ENCODE results near the gene PRKAG2. TPM values are rescaled to one million over a fixed set of nuclear protein-coding genes. Genes with fewer than 3 reads are reported as not detected.
"Not testable (repeated sequence)": the region's sequence is repeated elsewhere in the genome, so short reads cannot be mapped to it uniquely, and the experiment has no call there.

Gene PRKAG2
- total RNA-seq, 4 donors from 2014 or later, result 7.5 to 14.3 (median 12.2) TPM

GRCh38 chr7:151586531-151587260 lies 290.2 kb downstream of the PRKAG2 start:
- no peak for TF ChIP-seq POLR2A (IDR thresholded peaks at IDR 0.05)
- H3K4me3 ChIP-seq (ENCODE audit: low read depth, poor library complexity, severe bottlenecking), result no peak overlapping the region
- intact Hi-C loops (cut with DNase I; ENCODE audit: low total_unique reads), result no loop called here
- no peak for DNase-seq (ENCODE audit: low spot score in 2 of 2)
- 47 to 76% methylated on average over 14 of the region's 14 CpGs for whole genome bisulfite sequencing, 2 donors

- H3K4me3 ChIP-seq (ENCODE audit: low read depth, poor library complexity, severe bottlenecking), result no peak overlapping the region
- WGBS, 2 donors, result 51 to 56% methylated on average over 18 of the region's 18 CpGs
- TF ChIP-seq CTCF (IDR thresholded peaks at IDR 0.05) (no peak), POLR2A (IDR thresholded peaks at IDR 0.05) (no peak)
- DNase-seq (ENCODE audit: low spot score in 2 of 2), result no peak
- intact Hi-C loops (cut with DNase I; ENCODE audit: low total_unique reads), result no loop called here
Measured at GRCh38 chr7:151585744-151586393, 291.0 kb downstream of the PRKAG2 start.

- no peak overlapping the region for H3K4me3 ChIP-seq (ENCODE audit: low read depth, poor library complexity, severe bottlenecking)
- intact Hi-C loops (cut with DNase I; ENCODE audit: low total_unique reads), result no loop called here
- 86 to 94% methylated on average over 8 of the region's 8 CpGs for WGBS, 2 donors
- no peak for TF ChIP-seq CTCF (IDR thresholded peaks at IDR 0.05)
- TF ChIP-seq POLR2A (IDR thresholded peaks at IDR 0.05), result no peak
- DNase-seq (ENCODE audit: low spot score in 2 of 2), result no peak
Measured at GRCh38 chr7:151581741-151582140, 295.2 kb downstream of the PRKAG2 start.

GRCh38 chr7:151579644-151580043 lies 297.3 kb downstream of the PRKAG2 start:
- no peak for TF ChIP-seq POLR2A (IDR thresholded peaks at IDR 0.05)
- TF ChIP-seq CTCF (IDR thresholded peaks at IDR 0.05), result no peak
- H3K4me3 ChIP-seq (ENCODE audit: low read depth, poor library complexity, severe bottlenecking), result no peak overlapping the region
- intact Hi-C loops (cut with DNase I; ENCODE audit: low total_unique reads), result no loop called here
- DNase-seq (ENCODE audit: low spot score in 2 of 2), result no peak
- WGBS, 2 donors, result 91 to 93% methylated on average over 2 of the region's 2 CpGs

- WGBS, 2 donors, result 91 to 92% methylated on average over 7 of the region's 7 CpGs
- intact Hi-C loops (cut with DNase I; ENCODE audit: low total_unique reads), result no loop called here
- H3K4me3 ChIP-seq (ENCODE audit: low read depth, poor library complexity, severe bottlenecking), result no peak overlapping the region
- peak in 1 of 2 donors; percentile 59 for DNase-seq (ENCODE audit: low spot score in 2 of 2)
- no peak for TF ChIP-seq POLR2A (IDR thresholded peaks at IDR 0.05)
- TF ChIP-seq CTCF (IDR thresholded peaks at IDR 0.05), result no peak
Measured at GRCh38 chr7:151575410-151575809, 301.5 kb downstream of the PRKAG2 start.

- intact Hi-C loops (cut with DNase I; ENCODE audit: low total_unique reads); DNase-seq (ENCODE audit: low spot score in 2 of 2); H3K4me3 ChIP-seq (ENCODE audit: low read depth, poor library complexity, severe bottlenecking): not testable (repeated sequence)
- WGBS, 2 donors, result 94 to 95% methylated on average over 3 of the region's 3 CpGs
Measured at GRCh38 chr7:151573046-151573445, 303.9 kb downstream of the PRKAG2 start.

Measured in lower leg skin (tissue), 4 donors.